GM18951 (cell line): ENCODE measurements around the gene UBTD1.

Experiments
- POLR2A ChIP-seq: IDR thresholded peaks from 4 replicates; pipeline ENCODE4 v1.6.1; 2011; ENCODE audit warnings: mild to moderate bottlenecking; ENCODE audit not compliant: insufficient read length, insufficient read depth; ENCODE audit errors: extremely low read depth
- in situ Hi-C: fragments of 300-500 bp; cut with MboI; formaldehyde crosslinking; loops from one replicate; pipeline ENCODE4 v1.12.0; 2022; ENCODE audit warnings: low sequenced_read_pairs, mixed read lengths, inconsistent platforms; ENCODE audit not compliant: unreplicated experiment

UBTD1 gene

DNA sequence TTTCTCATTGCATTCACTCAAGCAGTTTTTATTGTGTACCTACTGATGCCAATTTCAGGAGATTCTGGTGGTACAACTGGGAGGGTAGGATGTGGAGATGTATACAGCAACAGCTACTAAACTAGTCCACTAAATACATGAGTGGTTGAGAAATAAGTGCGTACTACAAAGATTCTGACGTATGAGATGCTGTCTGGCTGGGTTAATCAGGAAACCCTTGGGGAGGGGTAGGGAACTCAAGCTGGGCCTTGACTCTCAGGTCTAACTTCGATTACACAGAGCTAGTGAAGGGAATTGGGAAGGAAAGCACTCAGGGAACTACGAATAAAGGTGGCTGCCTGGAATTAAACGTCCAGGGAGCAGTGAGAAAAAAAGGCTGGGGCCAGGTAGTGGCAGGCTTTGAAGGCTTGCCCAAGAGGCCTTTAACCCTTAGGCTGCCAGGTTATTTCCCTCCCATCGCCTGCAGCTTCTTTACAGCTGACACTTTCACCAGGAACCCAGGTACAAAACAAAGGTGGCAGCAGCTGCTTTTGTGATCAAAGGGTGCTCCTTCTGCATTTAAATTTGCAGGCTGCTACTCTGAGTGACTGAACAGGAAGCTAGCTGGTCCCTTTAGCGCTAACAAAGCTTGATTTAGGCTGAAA lies 3.7 kb upstream of the UBTD1 start:
- no peak for TF ChIP-seq POLR2A
- in situ Hi-C loops: no loop called here

DNA sequence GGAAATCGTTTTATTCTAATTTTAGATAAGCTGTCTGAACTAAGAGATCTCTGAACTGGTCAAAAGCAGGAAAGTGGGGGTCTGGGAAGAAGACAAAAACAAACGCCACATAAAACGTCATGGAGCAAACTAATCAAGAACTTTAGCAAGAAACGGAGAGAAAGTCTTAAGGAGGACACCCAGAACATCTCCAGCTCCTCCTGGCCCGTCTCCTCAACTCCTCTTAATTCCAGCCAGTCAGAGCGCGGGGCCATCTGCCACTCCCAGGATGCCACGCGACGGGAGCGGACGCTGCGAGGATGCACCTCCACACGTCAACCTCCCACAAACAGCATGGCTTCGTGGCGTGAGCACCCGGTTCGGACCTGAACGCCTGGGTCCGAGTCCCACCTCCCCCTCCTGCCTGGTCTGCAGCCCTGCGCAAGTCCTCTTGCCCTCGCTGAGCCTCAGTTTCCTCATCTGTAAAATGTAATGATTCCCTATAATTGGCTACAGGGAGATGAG lies 1.1 kb upstream of the UBTD1 start:
- in situ Hi-C loops: no loop called here
- no peak for TF ChIP-seq POLR2A

DNA sequence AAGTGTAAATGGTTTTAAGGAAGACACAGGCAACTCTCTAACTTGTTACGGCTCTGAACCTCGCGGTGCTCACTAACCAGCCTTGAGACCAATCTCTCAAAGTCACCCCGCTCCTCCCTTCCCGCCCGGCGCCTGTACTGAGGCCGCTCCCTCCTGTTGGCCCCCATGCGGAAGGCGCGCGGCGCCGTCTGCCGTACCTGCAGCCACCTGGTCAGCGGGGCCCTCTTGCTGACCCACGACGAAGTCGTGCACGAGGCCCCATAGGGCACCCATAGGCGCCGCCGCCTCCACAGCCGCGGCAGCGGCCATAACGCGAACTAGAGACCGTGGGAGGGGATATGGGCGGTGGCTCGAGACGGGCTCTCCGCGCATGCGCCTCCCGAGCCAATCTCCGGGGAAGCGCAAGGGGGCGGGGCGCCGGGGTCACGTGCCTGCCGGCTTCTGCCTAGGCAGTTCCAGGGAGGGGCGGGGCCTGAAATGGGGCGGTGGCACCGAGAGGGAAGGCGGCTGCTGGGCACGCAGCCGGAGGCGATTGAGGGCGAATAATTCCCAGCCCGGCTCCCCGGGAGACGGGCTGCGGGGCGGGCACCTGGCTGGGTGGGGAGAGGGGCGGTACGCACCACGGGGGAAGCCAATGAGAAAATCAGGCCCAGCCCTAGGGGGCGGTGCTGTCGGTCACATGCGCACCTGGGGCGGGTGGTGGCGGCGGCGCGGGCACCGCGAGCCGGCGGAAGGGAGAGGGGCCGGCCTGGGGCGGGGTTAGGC lies 466 bp upstream of the UBTD1 start, which contains the start of gene MMS19:
TSS of gene MMS19 (minus strand) at position 347 of the 765 bp plus-strand sequence. CDS start at position 309, 38 bp downstream.
- in situ Hi-C loops: no loop called here
- peak; percentile 88 for TF ChIP-seq POLR2A

DNA sequence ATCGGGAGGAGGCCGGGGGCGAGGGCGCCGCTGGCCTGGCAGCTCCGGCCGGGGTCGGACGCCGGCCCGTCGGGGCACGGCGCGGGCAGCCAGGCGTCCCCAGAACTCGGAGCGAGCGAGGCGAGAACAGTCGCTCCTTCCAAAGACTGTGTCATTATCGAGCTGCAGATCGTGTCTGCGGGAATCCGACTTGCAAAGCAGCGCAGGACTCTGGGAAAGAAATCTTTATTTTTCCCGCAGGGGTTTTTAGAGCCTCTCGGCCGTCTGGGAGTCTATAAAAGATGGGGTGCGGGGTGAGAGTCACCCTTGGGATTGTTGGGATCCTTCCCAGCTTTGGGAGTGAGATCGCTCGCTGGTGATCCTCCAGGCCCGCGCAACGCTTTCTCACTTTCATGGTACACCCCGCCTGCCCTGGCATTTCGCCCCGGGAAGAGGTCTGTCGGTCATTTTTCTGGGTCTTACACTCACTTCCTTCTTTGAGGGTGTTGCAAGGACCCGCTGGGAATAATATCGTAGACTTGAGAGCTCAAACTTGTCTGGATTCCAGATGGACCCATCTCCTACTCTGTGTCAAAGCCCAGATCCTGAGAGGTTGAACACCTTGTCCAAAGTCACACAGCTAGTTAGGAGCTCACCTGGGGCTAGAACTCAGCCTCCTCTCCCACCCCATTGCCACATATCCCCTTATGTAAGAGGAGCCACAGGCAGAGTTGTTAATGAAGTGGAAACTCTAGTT lies 1.0 kb downstream of the UBTD1 start:
- no peak for TF ChIP-seq POLR2A
- in situ Hi-C loops: no loop called here

DNA sequence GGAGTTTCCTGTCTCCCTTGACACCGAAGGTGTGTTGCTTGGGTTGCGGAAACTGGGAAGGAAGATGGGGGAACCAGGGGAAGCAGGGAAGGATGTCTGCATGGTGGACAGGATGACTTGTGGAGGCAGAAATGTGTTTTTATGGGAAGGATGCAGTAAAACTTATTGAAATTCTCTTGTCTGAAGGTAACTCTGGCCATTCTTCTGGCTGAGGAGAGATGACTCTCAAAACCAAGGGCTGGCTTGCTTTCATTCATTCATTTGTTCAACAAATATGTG lies 1.5 kb downstream of the UBTD1 start:
- TF ChIP-seq POLR2A: no peak
- in situ Hi-C loops: no loop called here

- in situ Hi-C loops: no loop called here
- no peak for TF ChIP-seq POLR2A
These were observed 4.2 kb downstream of the UBTD1 start for GRCh38 chr10:97502916-97503315.

DNA sequence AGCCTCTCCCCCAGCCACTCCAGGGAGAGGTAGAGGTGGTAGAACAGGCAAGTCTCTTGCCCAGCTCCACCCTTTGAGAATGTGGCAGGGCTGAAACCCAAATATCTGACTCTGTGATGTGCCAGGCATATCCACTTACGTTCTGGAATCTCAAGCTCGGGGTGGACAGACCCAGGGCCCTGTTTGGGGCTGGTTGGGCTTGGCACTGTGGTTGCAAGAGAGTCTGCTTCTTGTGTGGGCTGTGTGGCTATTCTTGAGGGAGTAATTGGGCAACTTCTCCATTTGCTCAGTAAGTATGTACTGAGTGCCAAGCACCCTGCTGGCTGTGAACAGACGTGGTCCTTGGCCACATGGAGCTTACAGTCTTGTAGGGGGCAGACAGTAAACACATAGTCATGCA lies 4.7 kb downstream of the UBTD1 start:
- no peak for TF ChIP-seq POLR2A
- in situ Hi-C loops: no loop called here

GRCh38 chr10:97505152-97505551 lies 6.4 kb downstream of the UBTD1 start:
- TF ChIP-seq POLR2A: no peak
- in situ Hi-C loops: no loop called here

DNA sequence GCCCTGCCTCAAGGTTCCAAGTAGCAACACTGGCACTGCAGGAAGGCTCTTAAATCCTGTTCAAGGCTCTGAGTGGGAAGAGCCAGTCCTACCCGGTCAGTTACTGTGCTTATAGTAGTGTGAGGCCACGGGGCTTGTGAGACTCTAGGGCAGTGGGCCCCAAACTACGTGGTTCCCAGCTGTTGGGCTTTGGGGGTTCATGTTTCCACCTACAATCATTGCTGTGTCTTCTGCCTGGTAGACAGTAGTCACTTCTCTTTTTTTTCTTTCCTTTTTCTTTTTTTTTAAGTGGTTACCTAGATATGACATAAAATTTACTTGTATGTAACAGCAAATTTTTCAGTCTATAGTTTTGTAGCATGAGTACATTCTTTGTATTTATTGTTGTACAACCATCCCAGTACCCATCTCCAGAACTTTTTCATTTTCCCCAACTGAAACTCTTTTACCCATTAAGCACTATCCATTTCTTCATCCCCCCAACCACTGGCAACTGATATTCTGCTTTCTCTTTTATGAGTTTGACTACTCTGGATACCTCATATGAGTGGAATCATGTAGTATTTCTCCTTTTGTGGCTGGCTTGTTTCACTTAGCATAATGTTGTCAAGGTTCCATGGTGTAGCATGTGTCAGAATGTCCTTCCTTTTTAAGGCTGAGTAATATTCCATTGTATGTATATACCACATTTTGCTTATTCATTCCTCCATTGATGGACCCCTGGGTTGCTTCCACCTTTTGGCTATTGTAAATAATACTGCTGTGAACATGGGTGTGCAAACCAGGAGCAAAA lies 7.7 kb downstream of the UBTD1 start:
- no peak for TF ChIP-seq POLR2A
- in situ Hi-C loops: no loop called here

- in situ Hi-C loops: no loop called here
- no peak for TF ChIP-seq POLR2A
These were observed 9.6 kb downstream of the UBTD1 start for GRCh38 chr10:97508342-97508741.

DNA sequence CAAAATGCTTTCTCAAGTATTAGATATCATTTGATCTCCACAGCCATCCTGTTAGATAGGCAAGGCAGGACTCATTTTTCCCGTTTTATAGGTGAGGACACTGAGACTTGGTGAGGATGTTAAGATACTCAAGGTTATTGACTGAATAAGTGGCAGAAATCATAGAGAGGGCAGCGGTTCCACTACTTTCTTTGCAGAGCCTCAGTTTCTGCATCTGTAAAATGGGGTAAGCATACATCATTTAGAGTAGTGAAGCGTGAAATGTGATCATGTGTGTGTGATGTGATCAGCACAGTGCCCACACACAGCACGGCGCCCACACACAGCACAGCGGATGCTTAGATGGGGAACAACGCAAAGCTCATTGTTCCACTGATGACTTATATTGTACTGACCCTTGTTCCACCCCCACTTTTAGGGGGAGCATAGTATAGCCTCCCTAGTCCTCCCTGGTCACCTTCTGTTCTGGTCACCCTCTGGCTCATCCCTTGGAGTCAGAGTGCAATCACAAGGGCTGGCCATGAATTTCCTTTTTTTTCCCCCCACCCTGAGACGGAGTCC lies 10.5 kb downstream of the UBTD1 start:
- in situ Hi-C loops: no loop called here

DNA sequence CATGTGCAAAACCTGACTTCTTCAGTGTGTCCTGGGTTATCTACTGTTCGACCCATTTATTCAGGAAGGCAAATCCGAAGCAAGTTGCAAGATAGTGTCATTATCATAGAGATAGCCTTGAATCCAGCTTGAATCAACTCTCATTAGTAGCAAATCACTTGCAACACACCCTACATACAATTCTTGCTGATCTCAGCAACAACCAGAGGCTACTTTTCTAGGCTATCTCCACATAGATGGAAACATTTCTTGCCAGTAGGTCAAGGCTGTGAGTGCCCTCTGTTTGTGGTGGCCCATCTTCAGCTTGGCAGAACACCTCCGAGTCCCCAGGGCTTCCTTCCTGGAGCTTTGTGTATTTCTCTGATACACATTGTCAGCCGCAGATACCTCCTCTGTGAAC lies 12.0 kb downstream of the UBTD1 start:
- in situ Hi-C loops: no loop called here
- no peak for TF ChIP-seq POLR2A

More for the DNA sequence above, 10.5 kb downstream of the UBTD1 start:
- no peak for TF ChIP-seq POLR2A

DNA sequence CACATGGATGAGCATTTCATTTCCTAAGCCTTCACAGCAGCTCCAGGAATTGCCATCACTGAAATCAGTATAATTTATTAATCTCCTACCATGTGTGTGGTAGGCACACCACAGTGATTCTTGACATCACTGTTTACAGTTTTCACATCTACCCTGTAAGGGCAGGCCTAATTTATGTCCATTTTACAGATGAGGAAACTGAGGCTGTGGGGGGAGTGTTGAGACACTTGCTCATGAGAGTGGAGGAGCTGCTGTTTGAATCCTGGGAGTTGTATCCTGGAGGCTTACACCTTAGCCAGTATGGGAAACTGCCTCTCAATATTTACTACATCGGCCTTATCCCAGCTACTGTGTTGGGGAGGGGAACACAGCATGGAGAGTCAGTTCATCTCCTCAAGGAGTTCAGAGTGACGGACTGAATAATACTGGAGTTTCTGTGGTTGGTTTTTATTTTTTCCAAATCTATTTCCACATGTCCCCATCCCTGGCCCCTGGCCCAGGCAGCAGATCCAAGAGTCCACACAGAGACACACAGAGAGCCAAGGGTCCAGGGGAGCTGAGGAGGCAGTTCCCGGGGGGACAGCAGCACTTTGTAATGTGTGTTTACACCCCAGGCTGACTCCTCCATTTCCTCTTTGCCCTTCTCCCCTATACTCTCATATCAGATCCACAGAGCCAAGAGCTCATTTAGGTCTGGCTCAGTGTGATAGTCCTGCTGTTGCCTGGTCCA lies 13.2 kb downstream of the UBTD1 start:
- no peak for TF ChIP-seq POLR2A
- in situ Hi-C loops: no loop called here
